K562 (cell line): Measurements from ENCODE around the gene KRT85. TPM values are rescaled to one million over a fixed set of nuclear protein-coding genes. Genes with fewer than 3 reads are reported as not detected.

ENCODE experiments used
- ATAC-seq: fragments of 200-7000 bp; cut with Tn5 transposase; 3 replicates; pipeline ENCODE4 v1.9.1; 2020; ENCODE audit warnings: moderate library complexity
- BruUV-seq: library from RNA; stranded (reverse); fragments of 400-500 nt; replicated peaks from 2 replicates; lab custom pipeline; 2021; lab: Mats Ljungman, UMichigan
- CTCF ChIA-PET: fragments of 300-600 bp; formaldehyde crosslinking; extraction: SDS; loops from one replicate; lab custom pipeline; 2021; ENCODE audit warnings: low intra/inter-chr PET ratio; lab: Yijun Ruan, JAX
- POLR2A ChIA-PET: fragments of 300-600, 350-650 bp; sonication (Branson Sonifier 250); formaldehyde crosslinking; extraction: SDS; loops from one replicate; lab custom pipeline; 2021; ENCODE audit warnings: antibody characterized with exemption, inconsistent platforms; lab: Yijun Ruan, JAX
- DNase-seq, 4 experiments: peaks; one replicate each; pipeline versions ENCODE4 v3.0.0 to v3.0.0-alpha.2; 2011 to 2018; ENCODE audit warnings: low spot score in 3 of 4, mixed read lengths in 3 of 4; ENCODE audit errors: extremely low read depth in 1 of 4
- FAIRE-seq: peaks from 2 replicates; lab custom pipeline; 2011; peaks lifted over from hg19 to GRCh38; lab: Jason Lieb, UNC
- H2AFZ ChIP-seq: 2 replicates; pipeline ENCODE4 v1.6.0; 2011; ENCODE audit warnings: low read depth, low read length, control low read depth, inconsistent platforms
- H3K27ac ChIP-seq: fragments of 200-600 bp; 3 replicates; pipeline ENCODE4 v1.8.0; 2011; ENCODE audit warnings: low read depth, mild to moderate bottlenecking, control low read depth, inconsistent platforms, low read length, moderate library complexity, mixed read lengths; ENCODE audit errors: extremely low read depth
- H3K27me3 ChIP-seq, 2 experiments: fragments of 300-600 bp in 1 of 2; 2 replicates in 1 of 2; 3 replicates in 1 of 2; pipeline versions ENCODE4 v1.6.0 to v1.8.0; 2011; ENCODE audit warnings: inconsistent platforms in 2 of 2, low read length in 2 of 2, mild to moderate bottlenecking in 1 of 2, mixed read lengths in 1 of 2, moderate library complexity in 1 of 2; ENCODE audit not compliant: control insufficient read depth in 2 of 2, insufficient read depth in 2 of 2
- H3K36me3 ChIP-seq: fragments of 300-600 bp; 3 replicates; pipeline ENCODE4 v1.8.0; 2011; ENCODE audit warnings: mild to moderate bottlenecking, low read length, inconsistent platforms; ENCODE audit not compliant: control insufficient read depth, insufficient read depth
- H3K4me1 ChIP-seq, 2 experiments: fragments of 200-600 bp in 1 of 2; replicated peaks in 1 of 2; 2 replicates in 1 of 2; 3 replicates in 1 of 2; pipeline versions ENCODE4 v1.5.1 to v1.8.0; 2011; ENCODE audit warnings: inconsistent platforms in 2 of 2, low read length in 2 of 2, mild to moderate bottlenecking in 1 of 2, mixed read lengths in 1 of 2, moderate library complexity in 1 of 2; ENCODE audit not compliant: control insufficient read depth in 2 of 2, insufficient read depth in 2 of 2
- H3K4me2 ChIP-seq: 2 replicates; pipeline ENCODE4 v1.6.1; 2011; ENCODE audit warnings: low read length, control low read depth, inconsistent platforms, mixed read lengths; ENCODE audit not compliant: insufficient read depth
- H3K4me3 ChIP-seq: fragments of 200-600 bp; sonication (generic), shearing (Covaris generic); 2 replicates; pipeline ENCODE4 v1.5.1; 2016; ENCODE audit warnings: control low read depth, inconsistent platforms
- H3K79me2 ChIP-seq: fragments of 200-600 bp; 3 replicates; pipeline ENCODE4 v1.8.0; 2011; ENCODE audit warnings: low read length, inconsistent platforms; ENCODE audit not compliant: control insufficient read depth, insufficient read depth
- H3K9ac ChIP-seq, 2 experiments: 2 replicates each; pipeline versions ENCODE4 v1.6.0 to v1.6.1; 2011; ENCODE audit warnings: low read depth in 2 of 2, low read length in 2 of 2, control low read depth in 1 of 2, inconsistent platforms in 1 of 2, mild to moderate bottlenecking in 1 of 2, mixed read lengths in 1 of 2; ENCODE audit not compliant: insufficient read depth in 1 of 2
- H3K9me1 ChIP-seq: one replicate; pipeline ENCODE4 v1.6.0; 2011; ENCODE audit warnings: inconsistent platforms, mild to moderate bottlenecking, low read length, moderate library complexity; ENCODE audit not compliant: control insufficient read depth, insufficient read depth
- H3K9me3 ChIP-seq: replicated peaks from 2 replicates; pipeline ENCODE4 v1.5.1; 2011; ENCODE audit warnings: low read depth, low read length, inconsistent platforms; ENCODE audit not compliant: control insufficient read depth, insufficient read depth
- H4K20me1 ChIP-seq: replicated peaks from 2 replicates; pipeline ENCODE4 v1.6.1; 2011; ENCODE audit warnings: low read length, inconsistent platforms, mixed read lengths; ENCODE audit not compliant: control insufficient read depth, insufficient read depth
- FOXK2 ChIP-seq, 2 experiments: fragments of 450-650 bp; IDR thresholded peaks in 1 of 2; conservative IDR thresholded peaks in 1 of 2; 2 replicates each; pipeline ENCODE4 v1.6.1; 2016; ENCODE audit warnings: low read depth in 2 of 2, mild to moderate bottlenecking in 1 of 2
- HDGF ChIP-seq: fragments of 450-650 bp; IDR thresholded peaks from 2 replicates; pipeline ENCODE4 v1.6.1; 2016
- L3MBTL2 ChIP-seq: fragments of 450-650 bp; IDR thresholded peaks from 2 replicates; pipeline ENCODE4 v1.6.1; 2016; ENCODE audit warnings: mild to moderate bottlenecking, moderate library complexity
- MTA1 ChIP-seq: fragments of 450-650 bp; IDR thresholded peaks from 2 replicates; pipeline ENCODE4 v1.6.1; 2017; ENCODE audit warnings: borderline replicate concordance
- NONO ChIP-seq, 2 experiments: fragments of 200-400 bp in 1 of 2; fragments of 450-650 bp in 1 of 2; formaldehyde crosslinking in 1 of 2; IDR thresholded peaks; 2 replicates each; pipeline ENCODE4 v1.6.1; 2017; ENCODE audit warnings: low read depth in 2 of 2, mild to moderate bottlenecking in 2 of 2, moderate library complexity in 2 of 2, low read length in 1 of 2
- PRDM10 ChIP-seq: fragments of 450-650 bp; IDR thresholded peaks from 2 replicates; pipeline ENCODE4 v1.6.1; 2018; ENCODE audit not compliant: partially characterized antibody
- RBM39 ChIP-seq: fragments of 200-400 bp; formaldehyde crosslinking; optimal IDR thresholded peaks from 2 replicates; pipeline ENCODE3; 2018; ENCODE audit warnings: low read depth, low read length
- SRSF1 ChIP-seq: fragments of 200-400 bp; formaldehyde crosslinking; IDR thresholded peaks from 2 replicates; pipeline ENCODE4 v1.6.1; 2017; ENCODE audit warnings: mild to moderate bottlenecking, low read depth, low read length, moderate library complexity
- TOE1 ChIP-seq, 2 experiments: fragments of 450-650 bp in 1 of 2; sonication (generic) in 1 of 2; formaldehyde crosslinking in 1 of 2; IDR thresholded peaks; 2 replicates each; pipeline versions ENCODE4 v1.7.1 to v1.8.0; 2016 to 2022; ENCODE audit warnings: borderline replicate concordance in 2 of 2, mild to moderate bottlenecking in 2 of 2, antibody characterized with exemption in 1 of 2, inconsistent platforms in 1 of 2, low read depth in 1 of 2, missing genetic modification reagents in 1 of 2, moderate library complexity in 1 of 2
- U2AF1 ChIP-seq: fragments of 200-400 bp; formaldehyde crosslinking; optimal IDR thresholded peaks from 2 replicates; pipeline ENCODE3; 2017; ENCODE audit warnings: mild to moderate bottlenecking, low read depth, low read length, moderate library complexity
- ZNF3 ChIP-seq: fragments of 250-450 bp; sonication (Bioruptor Pico); IDR thresholded peaks from 2 replicates; pipeline ENCODE4 v1.5.0; 2021; ENCODE audit warnings: mild to moderate bottlenecking, moderate library complexity
- ZNF408 ChIP-seq: fragments of 250-450 bp; sonication (Bioruptor Pico); IDR thresholded peaks from 2 replicates; pipeline ENCODE4 v1.4.0; 2020; ENCODE audit warnings: low read depth, mild to moderate bottlenecking, moderate library complexity
- ZNF57 ChIP-seq: fragments of 450-650 bp; formaldehyde crosslinking; IDR thresholded peaks from 2 replicates; pipeline ENCODE4 v1.4.0; 2020; ENCODE audit warnings: mild to moderate bottlenecking, moderate library complexity
- WGBS: fragments of 100-300 bp; shearing (Covaris generic); methylation state at CpG from one replicate; pipeline ENCODE4 v1.1.6; 2016; ENCODE audit warnings: low coverage, mixed read lengths; ENCODE audit not compliant: insufficient coverage; ENCODE audit errors: missing lambda C conversion rate; 5-methylcytosine and 5-hydroxymethylcytosine counted together
- in situ Hi-C: fragments of 300-500 bp; cut with MboI; formaldehyde crosslinking; loops from 4 replicates; pipeline ENCODE4 v1.15.0; 2018; ENCODE audit warnings: inconsistent platforms, mixed read lengths
- intact Hi-C: fragments of 100-400 bp; cut with micrococcal nuclease; formaldehyde crosslinking; loops from 2 replicates; pipeline ENCODE4 v1.14.2; 2022
- polyA plus RNA-seq, 8 experiments: library from polyadenylated mRNA; depleted of rRNA in 4 of 8; stranded (reverse) in 5 of 8; unstranded in 3 of 8; fragments of >200 nt; fragmentation: Nextera tagmentation in 2 of 8; fragmentation: Illumina TruSeq in 1 of 8; extraction: Ambion mirVana in 2 of 8; extraction: Trizol in 1 of 8; gene quantifications; 2 replicates each; pipeline versions ENCODE4 v1.2.1 to v1.2.3, GENCODE V29; 2011 to 2014; ENCODE audit warnings: inconsistent platforms in 1 of 8, missing spikeins in 1 of 8
- total RNA-seq, 7 experiments: library from RNA; depleted of rRNA in 6 of 7; stranded (reverse); fragments of >200 nt in 6 of 7; fragmentation: Illumina TruSeq in 2 of 7; extraction: Trizol in 2 of 7; gene quantifications; 2 replicates each; pipeline versions ENCODE4 v1.2.1 to v1.2.3, GENCODE V29; 2011 to 2021; ENCODE audit warnings: low replicate concordance in 1 of 7
- TF ChIP-seq, protein P1 (sequence below): sonication (generic); formaldehyde crosslinking; IDR thresholded peaks from 2 replicates; pipeline ENCODE4 v1.8.0; 2022; ENCODE audit warnings: mild to moderate bottlenecking, low read depth, missing genetic modification reagents

Gene KRT85
- total and polyA plus RNA-seq, 9 of the 15 experiments (the other 6 are each of a cell fraction or from before 2014, with no cell fraction given), result not detected

DNA sequence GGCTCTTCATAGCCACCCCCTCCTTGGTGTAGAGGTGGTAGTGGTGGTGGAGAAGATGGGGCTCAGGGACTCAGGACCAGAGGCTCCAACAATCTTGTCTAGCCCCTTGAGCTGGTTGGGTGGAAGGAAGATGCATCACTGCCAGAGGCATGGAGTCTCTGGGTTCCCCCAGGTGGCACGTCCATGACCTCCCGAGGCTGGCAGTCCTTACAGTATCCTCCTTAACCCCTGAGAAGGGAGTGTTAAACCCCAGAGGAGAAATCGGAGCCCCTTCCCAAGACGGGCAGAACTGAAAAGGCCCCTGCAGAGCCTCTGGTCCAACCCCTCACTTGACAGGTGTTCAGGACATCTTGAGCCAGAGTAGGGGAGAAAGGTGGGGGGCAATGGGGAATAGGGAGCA, 55.2 kb downstream of the KRT85 start:
- TF ChIP-seq ZNF3 (CRISPR knock-in tag) (no peak), PRDM10 (no peak), L3MBTL2 (no peak), SRSF1 (no peak), TOE1 (IDR thresholded peaks at IDR 0.05; ENCODE audit: borderline replicate concordance) (no peak), TOE1 (CRISPR knock-in tag; IDR thresholded peaks at IDR 0.05; ENCODE audit: borderline replicate concordance, low read depth) (no peak), RBM39 (no peak), NONO (IDR thresholded peaks at IDR 0.05; ENCODE audit: low read depth in 2 of 2, low read length in 1 of 2) (no peak), U2AF1 (no peak), FOXK2 (conservative IDR thresholded peaks at IDR 0.05 in 1 of 2, IDR thresholded peaks at IDR 0.05 in 1 of 2; ENCODE audit: low read depth in 2 of 2) (no peak), MTA1 (no peak), ZNF408 (no peak), HDGF (no peak), ZNF57 (CRISPR knock-in tag) (no peak)
- TF ChIP-seq, protein P1, sequence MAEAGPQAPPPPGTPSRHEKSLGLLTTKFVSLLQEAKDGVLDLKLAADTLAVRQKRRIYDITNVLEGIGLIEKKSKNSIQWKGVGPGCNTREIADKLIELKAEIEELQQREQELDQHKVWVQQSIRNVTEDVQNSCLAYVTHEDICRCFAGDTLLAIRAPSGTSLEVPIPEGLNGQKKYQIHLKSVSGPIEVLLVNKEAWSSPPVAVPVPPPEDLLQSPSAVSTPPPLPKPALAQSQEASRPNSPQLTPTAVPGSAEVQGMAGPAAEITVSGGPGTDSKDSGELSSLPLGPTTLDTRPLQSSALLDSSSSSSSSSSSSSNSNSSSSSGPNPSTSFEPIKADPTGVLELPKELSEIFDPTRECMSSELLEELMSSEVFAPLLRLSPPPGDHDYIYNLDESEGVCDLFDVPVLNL (CRISPR knock-in tag), result no peak
- Histone ChIP-seq H3K4me1 (peaks cover 0 to 8% of the 10 kb centered on the region in 2 experiments; a peak in 2 of 5 replicates), H3K9me1 (no peaks in the 10 kb centered on the region), H3K9ac (no peak overlapping the region), H3K27ac (no peak overlapping the region), H3K4me2 (no peak overlapping the region), H3K9me3 (no peaks in the 10 kb centered on the region), H4K20me1 (no peaks in the 10 kb centered on the region; the same call in 1 of the 2 replicates), H3K4me3 (no peak overlapping the region), H3K36me3 (no peaks in the 10 kb centered on the region), H3K27me3 (peaks cover 10 to 54% of the 10 kb centered on the region in 2 experiments; a peak in 4 of 5 replicates), H3K79me2 (no peaks in the 10 kb centered on the region), H2AFZ (no peak overlapping the region)
- BruUV-seq, result no TSS peak
- no peak for DNase-seq
- FAIRE-seq, result no peak
- 0% methylated on average over 4 of the region's 4 CpGs for WGBS
- CTCF ChIA-PET, result no interaction called here
- POLR2A ChIA-PET, result interaction anchor here (0.6 to 1.7 kb wide), 3 partner anchors 9 to 37 kb away, joined by 3 to 5 read pairs (median 4); partner anchors contain the start of gene KRT83
- ATAC-seq, result no peak
- intact Hi-C loops (no loop called here), in situ Hi-C loops (no loop called here)
